Astrocyte (in vitro differentiated cells and primary cell): ENCODE data around the gene TMEM114.

Source experiments
- CTCF ChIP-seq: IDR thresholded peaks from 2 replicates; pipeline ENCODE4 v1.5.1; 2011; ENCODE audit warnings: low read depth, mild to moderate bottlenecking, inconsistent platforms, low read length, moderate library complexity; ENCODE audit not compliant: insufficient read depth
- EZH2 ChIP-seq: IDR thresholded peaks from 2 replicates; pipeline ENCODE4 v1.6.1; 2012; ENCODE audit warnings: mild to moderate bottlenecking, low read length, inconsistent platforms; ENCODE audit not compliant: insufficient read depth

GRCh38 chr16:8533509-8533908 is 56.8 kb downstream of the TMEM114 start:
- TF ChIP-seq CTCF = no peak
- no peak for TF ChIP-seq EZH2
